SU-DHL-6 (cell line): ENCODE data around the gene NKD1.

Source experiments
- H2AFZ ChIP-seq: fragments of 200-600 bp; sonication (generic); 2 replicates; pipeline ENCODE4 v1.6.1; 2014; ENCODE audit warnings: low read depth, mild to moderate bottlenecking, moderate library complexity, mixed read lengths, antibody characterized with exemption, low read length; ENCODE audit not compliant: severe bottlenecking
- H3F3A ChIP-seq: fragments of 200-600 bp; shearing (Covaris generic); 2 replicates; pipeline ENCODE4 v1.6.0; 2016; ENCODE audit warnings: antibody characterized with exemption, mild to moderate bottlenecking; ENCODE audit not compliant: insufficient read depth
- H3K27ac ChIP-seq: fragments of 200-600 bp; sonication (generic); 2 replicates; pipeline ENCODE4 v1.5.1; 2016; ENCODE audit warnings: low read depth, mild to moderate bottlenecking, low read length, moderate library complexity, mixed read lengths
- H3K27me3 ChIP-seq: fragments of 200-600 bp; sonication (generic), shearing (Covaris generic); 2 replicates; pipeline ENCODE4 v1.6.0; 2014; ENCODE audit warnings: mild to moderate bottlenecking, low read length
- H3K36me3 ChIP-seq: fragments of 200-600 bp; sonication (generic); 2 replicates; pipeline ENCODE4 v1.6.1; 2014; ENCODE audit warnings: mild to moderate bottlenecking, low read length, mixed read lengths
- H3K4me2 ChIP-seq: fragments of 300-600, 200-600 bp; shearing (Covaris generic), sonication (generic); 2 replicates; pipeline ENCODE4 v1.6.0; 2014; ENCODE audit warnings: low read length, low read depth, mild to moderate bottlenecking; ENCODE audit not compliant: poor library complexity, severe bottlenecking
- H3K4me3 ChIP-seq: fragments of 200-600 bp; sonication (generic); 2 replicates; pipeline ENCODE4 v1.5.1; 2014; ENCODE audit warnings: antibody characterized with exemption, low read length, mild to moderate bottlenecking, mixed read lengths; ENCODE audit not compliant: insufficient read depth, poor library complexity, severe bottlenecking
- H3K79me2 ChIP-seq: fragments of 200-600 bp; sonication (generic); 2 replicates; pipeline ENCODE4 v1.6.1; 2014; ENCODE audit warnings: mild to moderate bottlenecking, low read length, moderate library complexity; ENCODE audit not compliant: insufficient read depth
- H3K9ac ChIP-seq: fragments of 200-600 bp; sonication (generic); 2 replicates; pipeline ENCODE4 v1.7.0; 2014; ENCODE audit warnings: mild to moderate bottlenecking, low read length
- H3K9me2 ChIP-seq: fragments of 200-600 bp; sonication (generic); replicated peaks from 2 replicates; pipeline ENCODE4 v1.6.1; 2014; ENCODE audit warnings: low read length; ENCODE audit not compliant: insufficient read depth
- H3K9me3 ChIP-seq: fragments of 200-600 bp; sonication (generic); 2 replicates; pipeline ENCODE4 v1.6.1; 2014; ENCODE audit warnings: low read length, mixed read lengths; ENCODE audit not compliant: insufficient read depth
- H4K20me1 ChIP-seq: fragments of 200-600 bp; sonication (generic); 2 replicates; pipeline ENCODE4 v1.6.1; 2014; ENCODE audit warnings: low read depth, mild to moderate bottlenecking, antibody characterized with exemption, low read length, moderate library complexity, mixed read lengths
- CTCF ChIP-seq: fragments of 200-600 bp; sonication (generic); IDR thresholded peaks from one replicate; pipeline ENCODE4 v1.5.1; 2017; ENCODE audit warnings: antibody characterized with exemption, mild to moderate bottlenecking, low read length, moderate library complexity; ENCODE audit not compliant: insufficient read depth, poor library complexity, severe bottlenecking
- EZH2phosphoT487 ChIP-seq: fragments of 200-600 bp; sonication (generic), shearing (Covaris generic); conservative IDR thresholded peaks from 2 replicates; pipeline ENCODE4 v1.6.1; 2018; ENCODE audit warnings: mild to moderate bottlenecking, antibody characterized with exemption, low read length, moderate library complexity, mixed read lengths

Gene NKD1

GRCh38 chr16:50526796-50527195 is 21.4 kb upstream of the NKD1 start:
- H3K9ac ChIP-seq, result no peak overlapping the region
- no peak overlapping the region for H3K4me3 ChIP-seq
- no peak overlapping the region for H2AFZ ChIP-seq
- no peak overlapping the region for H3K27ac ChIP-seq
- no peaks in the 10 kb centered on the region for H3K36me3 ChIP-seq
- no peak for TF ChIP-seq EZH2phosphoT487
- no peak for TF ChIP-seq CTCF
- H4K20me1 ChIP-seq, result no peaks in the 10 kb centered on the region
- peaks cover 4% of the 10 kb centered on the region; the same call in 1 of the 2 replicates for H3K9me3 ChIP-seq
- no peaks in the 10 kb centered on the region for H3K27me3 ChIP-seq
- H3K79me2 ChIP-seq, result no peaks in the 10 kb centered on the region
- H3K4me2 ChIP-seq, result no peak overlapping the region
- no peaks in the 10 kb centered on the region for H3F3A ChIP-seq
- H3K9me2 ChIP-seq, result no peaks in the 10 kb centered on the region

GRCh38 chr16:50528820-50529219 is 19.4 kb upstream of the NKD1 start:
- TF ChIP-seq EZH2phosphoT487 (no peak), CTCF (no peak)
- Histone ChIP-seq H3F3A (no peaks in the 10 kb centered on the region), H3K9me2 (no peaks in the 10 kb centered on the region), H4K20me1 (no peaks in the 10 kb centered on the region), H3K9me3 (peaks cover 4% of the 10 kb centered on the region; the same call in 1 of the 2 replicates), H3K9ac (no peak overlapping the region), H3K27me3 (no peaks in the 10 kb centered on the region), H2AFZ (no peak overlapping the region), H3K27ac (no peak overlapping the region), H3K79me2 (no peaks in the 10 kb centered on the region), H3K4me3 (no peak overlapping the region), H3K4me2 (no peak overlapping the region), H3K36me3 (no peaks in the 10 kb centered on the region)

- H3K27me3 ChIP-seq, result no peaks in the 10 kb centered on the region
- H3K79me2 ChIP-seq, result no peaks in the 10 kb centered on the region
Observed at GRCh38 chr16:50529334-50529733, 18.9 kb upstream of the NKD1 start.

More at GRCh38 chr16:50529334-50529733, 18.9 kb upstream of the NKD1 start:
- Histone ChIP-seq H3F3A (no peaks in the 10 kb centered on the region), H3K4me2 (no peak overlapping the region), H2AFZ (no peak overlapping the region), H4K20me1 (no peaks in the 10 kb centered on the region), H3K4me3 (no peak overlapping the region), H3K9me3 (peaks cover 4% of the 10 kb centered on the region; the same call in 1 of the 2 replicates), H3K9ac (no peak overlapping the region), H3K36me3 (no peaks in the 10 kb centered on the region), H3K9me2 (no peaks in the 10 kb centered on the region), H3K27ac (no peak overlapping the region)
- TF ChIP-seq EZH2phosphoT487, result no peak
- no peak for TF ChIP-seq CTCF
